Activated naive CD8-positive, alpha-beta T cell treated with anti-CD3 and anti-CD28 coated beads for 36 hours (primary cell): ENCODE results near the gene RAB30. TPM values are rescaled to one million over a fixed set of nuclear protein-coding genes. Genes with fewer than 3 reads are reported as not detected.
A peak's percentile ranks its signal among the peaks of the same experiment; 100 is the strongest.
"Not testable (repeated sequence)": the region's sequence is repeated elsewhere in the genome, so short reads cannot be mapped to it uniquely, and the experiment has no call there.

Source experiments
- DNase-seq: peaks from one replicate; pipeline ENCODE4 v3.0.0; 2021
- H3K27ac Mint-ChIP-seq: one replicate; pipeline ENCODE4 v1.8.0; 2022; ENCODE audit warnings: mild to moderate bottlenecking, moderate library complexity, mixed read lengths
- H3K27me3 Mint-ChIP-seq: one replicate; pipeline ENCODE4 v1.8.0; 2022; ENCODE audit warnings: mild to moderate bottlenecking, mixed read lengths
- H3K36me3 Mint-ChIP-seq: one replicate; pipeline ENCODE4 v1.8.0; 2021; ENCODE audit warnings: mild to moderate bottlenecking, mixed read lengths
- H3K4me1 Mint-ChIP-seq: one replicate; pipeline ENCODE4 v1.8.0; 2021; ENCODE audit warnings: mixed read lengths
- H3K4me3 Mint-ChIP-seq: one replicate; pipeline ENCODE4 v1.8.0; 2022; ENCODE audit warnings: mild to moderate bottlenecking, moderate library complexity, mixed read lengths
- H3K9me3 Mint-ChIP-seq: one replicate; pipeline ENCODE4 v1.8.0; 2022; ENCODE audit warnings: mixed read lengths
- total RNA-seq, 2 experiments: library from RNA; stranded (reverse); gene quantifications; one replicate each; pipeline ENCODE4 v1.2.3, GENCODE V29; 2021

The RAB30 gene
- total RNA-seq, 2 experiments from 2014 or later: 23.1 to 23.4 TPM

DNA sequence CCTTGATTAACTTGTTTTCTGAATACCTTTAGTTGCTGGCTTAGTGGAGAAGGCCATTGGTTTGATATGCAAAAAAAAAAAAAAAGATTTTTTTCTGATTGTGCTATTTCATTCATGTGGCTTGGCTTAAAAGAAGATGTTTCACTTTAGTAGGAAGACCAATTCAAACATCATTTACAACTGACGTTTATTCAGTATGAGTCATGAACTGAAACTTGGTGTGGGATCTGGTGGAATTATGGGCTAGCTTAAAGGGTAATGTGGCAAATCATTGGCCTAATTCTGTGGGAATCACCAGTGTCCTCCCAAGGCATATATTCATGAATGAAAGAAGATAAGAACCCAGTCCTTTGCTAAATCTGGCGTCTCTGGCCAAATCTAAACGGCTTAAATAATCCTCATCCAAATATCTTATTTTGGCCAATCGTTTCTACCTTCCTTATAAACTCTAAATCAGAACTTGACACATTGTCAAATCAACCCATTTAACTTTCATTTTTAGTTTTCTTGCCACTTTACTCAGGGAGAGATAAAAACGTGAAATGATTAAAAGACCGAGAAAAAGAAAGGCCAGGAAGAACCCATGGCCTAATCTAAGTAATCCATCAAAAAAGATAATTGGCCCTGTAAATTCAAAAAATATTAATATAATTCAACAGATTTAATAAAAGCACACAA is 93.1 kb downstream of the RAB30 start:
- peaks cover 2% of the 10 kb centered on the region for H3K9me3 Mint-ChIP-seq
- H3K36me3 Mint-ChIP-seq: peaks cover 53% of the 10 kb centered on the region
- no peaks in the 10 kb centered on the region for H3K27me3 Mint-ChIP-seq
- H3K27ac Mint-ChIP-seq: peak overlapping the region; percentile 80
- peak; percentile 37 for DNase-seq
- peak overlapping the region; percentile 29 for H3K4me3 Mint-ChIP-seq
- peaks cover 57% of the 10 kb centered on the region for H3K4me1 Mint-ChIP-seq

DNA sequence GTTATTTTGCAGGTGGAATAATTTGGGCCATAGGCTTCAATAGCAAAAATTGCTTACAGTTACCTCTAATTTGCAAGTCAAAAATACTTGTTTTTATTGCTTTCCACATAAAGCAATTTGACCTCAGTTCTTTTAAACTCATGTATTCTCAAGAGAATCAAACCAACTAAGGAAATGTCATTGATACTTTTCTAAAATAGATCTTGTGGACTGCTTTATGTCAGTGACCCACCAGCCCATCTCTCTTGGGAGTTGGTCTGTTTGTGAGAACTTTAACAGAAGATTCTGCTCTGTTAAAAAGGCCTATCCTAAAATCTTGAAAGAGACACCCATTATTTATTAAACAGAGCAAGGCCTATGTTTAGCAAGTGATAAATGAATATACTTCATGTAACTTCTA is 94.9 kb downstream of the RAB30 start:
- no peak overlapping the region for H3K27ac Mint-ChIP-seq
- no peak for DNase-seq
- H3K4me3 Mint-ChIP-seq: no peak overlapping the region
- H3K9me3 Mint-ChIP-seq: peaks cover 2% of the 10 kb centered on the region
- H3K27me3 Mint-ChIP-seq: no peaks in the 10 kb centered on the region
- peaks cover 65% of the 10 kb centered on the region for H3K4me1 Mint-ChIP-seq
- H3K36me3 Mint-ChIP-seq: peaks cover 43% of the 10 kb centered on the region

DNA sequence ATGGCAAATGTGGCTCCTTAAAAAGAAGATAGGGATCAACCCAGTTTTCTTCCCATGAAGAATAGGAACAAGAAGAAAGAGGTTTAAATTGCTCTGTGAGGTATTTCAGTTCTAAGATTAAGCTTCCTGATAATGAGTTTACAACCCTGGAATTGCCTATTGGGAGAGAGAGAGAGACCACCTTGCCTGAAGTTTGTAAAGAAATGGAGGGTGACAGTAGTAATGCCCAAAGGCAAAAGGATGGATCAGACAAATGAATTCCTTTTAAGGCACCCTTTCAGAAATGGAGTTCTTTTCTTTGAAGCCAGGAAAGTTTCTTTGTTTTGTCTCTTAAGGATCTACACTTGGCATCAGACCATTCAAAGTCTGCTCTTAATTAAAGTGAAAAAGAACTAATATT is 95.8 kb downstream of the RAB30 start:
- Mint-ChIP-seq H3K4me3 (no peak overlapping the region), H3K9me3 (peaks cover 1% of the 10 kb centered on the region), H3K36me3 (peaks cover 37% of the 10 kb centered on the region), H3K4me1 (peaks cover 69% of the 10 kb centered on the region), H3K27me3 (no peaks in the 10 kb centered on the region), H3K27ac (no peak overlapping the region)
- DNase-seq: no peak

DNA sequence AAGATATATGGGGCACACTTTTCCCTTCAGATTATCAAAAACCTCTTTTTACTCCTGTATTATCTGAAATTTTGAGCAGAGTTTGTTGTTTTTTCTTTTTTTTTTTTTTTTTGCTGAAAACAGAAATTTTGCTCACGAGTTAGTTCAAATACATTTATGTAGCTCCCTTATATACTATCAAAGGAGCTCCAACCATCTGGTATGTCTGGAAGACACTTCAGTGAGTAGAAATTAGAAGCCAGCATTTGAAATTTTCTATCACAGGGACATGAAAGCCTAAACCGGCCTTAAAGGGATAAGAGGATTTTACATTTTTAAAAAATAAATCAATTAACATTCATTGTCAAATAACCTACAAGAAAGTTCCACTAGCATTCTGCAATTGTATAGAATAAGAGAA is 96.8 kb downstream of the RAB30 start:
- Mint-ChIP-seq H3K27me3 (no peaks in the 10 kb centered on the region), H3K9me3 (peaks cover 1% of the 10 kb centered on the region), H3K4me1 (peaks cover 63% of the 10 kb centered on the region), H3K36me3 (peaks cover 30% of the 10 kb centered on the region), H3K4me3 (no peak overlapping the region), H3K27ac (no peak overlapping the region)
- no peak for DNase-seq

DNA sequence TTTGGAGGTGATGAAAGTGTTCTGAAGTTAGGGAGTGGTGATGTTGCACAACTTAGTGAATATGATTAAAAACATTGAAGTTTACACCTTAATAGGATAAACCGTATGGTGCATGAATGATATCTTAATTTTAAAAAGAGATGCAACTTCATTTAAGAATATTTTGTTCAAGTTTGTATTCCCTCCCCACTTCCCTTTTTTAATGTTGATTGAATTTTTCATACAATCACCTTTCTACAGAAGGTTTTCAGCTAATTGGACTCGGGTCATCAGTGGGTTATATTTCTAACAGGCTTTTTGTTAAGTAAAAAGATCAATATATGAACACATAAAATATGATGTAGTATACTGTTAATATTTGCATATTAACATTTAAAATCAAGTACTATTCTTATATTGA is 97.6 kb downstream of the RAB30 start:
- peaks cover 63% of the 10 kb centered on the region for H3K4me1 Mint-ChIP-seq
- H3K4me3 Mint-ChIP-seq: no peak overlapping the region
- H3K36me3 Mint-ChIP-seq: peaks cover 26% of the 10 kb centered on the region
- H3K27ac Mint-ChIP-seq: no peak overlapping the region
- no peaks in the 10 kb centered on the region for H3K27me3 Mint-ChIP-seq
- H3K9me3 Mint-ChIP-seq: peaks cover 1% of the 10 kb centered on the region
- no peak for DNase-seq

DNA sequence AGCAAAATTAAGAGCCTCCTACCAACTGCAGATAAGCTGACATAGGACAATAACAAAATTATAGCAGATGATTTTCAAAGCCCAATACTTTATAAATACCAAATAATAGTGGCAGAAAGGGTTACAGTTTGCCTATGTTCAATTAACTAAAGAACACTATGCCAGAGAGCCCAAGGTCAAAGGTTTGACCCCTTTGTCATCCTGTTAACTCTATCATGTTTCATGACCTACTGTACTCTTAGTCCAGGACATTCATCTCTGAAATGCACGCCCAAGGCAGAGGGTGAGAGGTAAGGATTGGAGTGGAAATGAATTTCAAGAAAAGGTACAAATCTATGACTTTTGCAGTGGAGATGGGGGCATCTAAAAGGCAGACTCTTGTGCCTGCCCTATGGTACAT is 99.6 kb downstream of the RAB30 start:
- Mint-ChIP-seq H3K9me3 (peaks cover 6% of the 10 kb centered on the region), H3K4me1 (peaks cover 51% of the 10 kb centered on the region), H3K27me3 (no peaks in the 10 kb centered on the region), H3K36me3 (peaks cover 18% of the 10 kb centered on the region), H3K27ac (no peak overlapping the region), H3K4me3 (peak overlapping the region; percentile 57)
- DNase-seq: no peak

DNA sequence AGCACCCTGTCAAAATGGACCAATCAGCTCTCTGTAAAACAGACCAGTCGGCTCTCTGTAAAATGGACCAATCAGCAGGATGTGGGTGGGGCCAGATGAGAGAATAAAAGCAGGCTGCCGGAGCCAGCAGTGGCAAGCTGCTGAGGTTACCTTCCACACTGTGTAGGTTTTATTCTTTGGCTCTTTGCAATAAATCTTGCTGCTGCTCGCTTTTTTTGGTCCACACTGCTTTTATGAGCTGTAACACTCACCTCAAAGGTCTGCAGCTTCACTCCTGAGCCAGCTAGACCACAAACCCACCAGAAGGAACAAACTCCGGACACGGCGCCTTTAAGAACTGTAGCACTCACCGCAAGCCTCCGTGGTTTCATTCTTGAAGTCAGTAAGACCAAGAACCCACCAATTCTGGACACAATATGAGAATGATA is 100.2 kb downstream of the RAB30 start:
- H3K27me3 Mint-ChIP-seq, H3K9me3 Mint-ChIP-seq: not testable (repeated sequence)
- peaks cover 15% of the 10 kb centered on the region for H3K36me3 Mint-ChIP-seq
- peak; percentile 43 for DNase-seq
- H3K4me1 Mint-ChIP-seq: peaks cover 52% of the 10 kb centered on the region
- H3K27ac Mint-ChIP-seq: peak overlapping the region; percentile 52
- H3K4me3 Mint-ChIP-seq: peak overlapping the region; percentile 57

DNA sequence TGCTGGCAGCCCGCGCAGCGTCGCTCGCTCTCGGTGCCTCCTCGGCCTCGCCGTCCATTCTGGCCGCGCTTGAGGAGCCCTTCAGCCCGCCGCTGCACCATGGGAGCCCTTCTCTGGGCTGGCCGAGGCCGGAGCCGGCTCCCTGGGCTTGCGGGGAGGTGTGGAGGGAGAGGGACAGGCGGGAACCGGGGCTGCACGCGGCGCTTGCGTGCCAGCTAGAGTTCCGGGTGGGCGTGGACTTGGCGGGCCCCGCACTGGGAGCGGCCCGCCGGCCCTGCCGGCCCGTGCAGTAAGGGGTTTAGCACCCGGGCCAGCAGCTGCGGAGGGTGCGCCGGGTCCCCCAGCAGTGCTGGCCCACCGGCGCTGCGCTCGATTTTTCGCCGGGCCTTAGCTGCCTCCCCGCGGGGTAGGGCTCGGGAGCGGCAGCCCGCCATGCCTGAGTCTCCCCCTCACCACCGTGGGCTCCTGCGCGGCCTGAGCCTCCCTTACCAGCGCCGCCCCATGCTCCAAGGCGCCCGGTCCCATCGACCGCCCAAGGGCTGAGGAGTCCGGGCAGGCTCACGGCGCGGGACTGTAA is 101.1 kb downstream of the RAB30 start:
- H3K27ac Mint-ChIP-seq, DNase-seq, H3K27me3 Mint-ChIP-seq, H3K4me3 Mint-ChIP-seq, H3K9me3 Mint-ChIP-seq: not testable (repeated sequence)
- peaks cover 46% of the 10 kb centered on the region for H3K4me1 Mint-ChIP-seq
- H3K36me3 Mint-ChIP-seq: peaks cover 13% of the 10 kb centered on the region

DNA sequence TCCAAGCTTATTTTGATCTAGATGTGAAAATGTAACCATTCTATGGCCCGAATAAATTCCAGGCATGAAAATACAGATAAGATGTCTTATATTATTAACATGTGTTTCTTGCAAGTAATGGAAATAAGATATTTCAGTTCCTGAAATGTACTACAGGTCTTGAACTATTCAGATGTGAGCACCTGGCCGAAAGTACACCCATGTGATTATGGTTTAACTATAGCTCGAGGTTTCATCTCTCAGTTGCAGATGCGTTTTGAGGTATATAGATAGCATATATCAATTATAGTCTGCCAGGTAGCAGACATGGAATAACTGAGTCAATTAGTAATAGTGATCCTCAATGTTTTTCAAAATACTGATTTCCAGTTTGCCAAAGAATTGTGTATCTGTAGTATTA is 101.9 kb downstream of the RAB30 start:
- DNase-seq: no peak
- Mint-ChIP-seq H3K27ac (peak overlapping the region; percentile 76), H3K9me3 (peaks cover 6% of the 10 kb centered on the region), H3K4me1 (peaks cover 50% of the 10 kb centered on the region), H3K4me3 (peak overlapping the region; percentile 25), H3K27me3 (no peaks in the 10 kb centered on the region), H3K36me3 (peaks cover 17% of the 10 kb centered on the region)

DNA sequence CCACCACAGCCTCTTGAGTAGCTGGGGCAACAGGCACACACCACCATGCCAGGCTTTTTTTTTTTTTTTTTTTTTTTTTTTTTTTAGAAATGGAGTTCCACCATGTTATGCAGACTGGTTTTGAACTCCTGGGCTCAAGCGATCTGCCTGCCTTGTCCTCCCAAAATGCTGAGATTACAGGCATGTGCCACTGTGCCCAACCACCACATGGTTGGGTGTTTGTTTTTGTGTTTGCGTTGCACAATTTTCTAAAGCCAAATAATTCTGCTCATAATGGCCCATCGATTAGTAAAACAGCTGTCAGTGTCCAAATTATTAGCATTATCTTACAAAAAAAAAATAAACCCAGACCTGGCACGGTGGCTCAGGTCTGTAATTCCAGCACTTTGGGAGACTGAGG is 104.3 kb downstream of the RAB30 start:
- Mint-ChIP-seq H3K4me1 (peaks cover 59% of the 10 kb centered on the region), H3K9me3 (peaks cover 7% of the 10 kb centered on the region), H3K27ac (no peak overlapping the region), H3K4me3 (no peak overlapping the region), H3K36me3 (peaks cover 20% of the 10 kb centered on the region), H3K27me3 (no peaks in the 10 kb centered on the region)
- DNase-seq: no peak

DNA sequence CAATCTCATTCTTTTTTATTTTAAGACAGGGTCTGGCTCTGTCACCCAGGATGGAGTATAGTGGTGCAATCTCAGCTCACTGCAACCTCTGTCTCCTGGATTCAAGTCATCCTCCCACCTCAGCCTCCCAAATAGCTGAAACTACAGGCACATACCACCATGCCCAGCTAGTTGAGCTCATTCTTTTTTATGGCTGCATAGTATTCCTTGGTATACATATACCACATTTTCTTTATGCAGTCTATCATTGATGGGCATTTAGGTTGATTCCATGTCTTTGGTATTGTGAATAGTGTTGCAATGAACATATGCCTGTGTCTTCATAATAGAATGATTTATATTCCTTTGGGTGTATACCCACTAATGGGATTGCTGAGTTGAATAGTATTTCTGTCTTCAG is 109.7 kb downstream of the RAB30 start:
- not testable (repeated sequence) for H3K27me3 Mint-ChIP-seq, H3K9me3 Mint-ChIP-seq, H3K4me3 Mint-ChIP-seq

DNA sequence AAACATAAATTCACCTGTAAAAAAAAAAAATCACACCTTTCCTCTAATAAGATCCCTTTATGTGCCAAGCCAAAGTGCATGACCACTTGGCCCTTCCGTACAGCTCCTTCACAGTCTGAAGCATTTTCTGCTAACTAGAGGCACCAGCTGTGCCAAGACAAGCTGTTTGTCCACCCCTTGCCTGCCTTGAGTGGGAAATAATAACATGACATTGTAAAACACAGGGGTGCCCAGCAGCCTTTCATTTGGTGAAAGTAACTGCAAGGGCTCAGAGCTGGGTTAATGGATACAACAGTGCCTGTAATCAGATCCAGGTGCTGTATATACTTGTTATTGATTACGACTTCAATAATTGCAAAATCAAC is 110.9 kb downstream of the RAB30 start:
- Mint-ChIP-seq H3K36me3 (peaks cover 34% of the 10 kb centered on the region), H3K27me3 (no peaks in the 10 kb centered on the region), H3K4me1 (peaks cover 77% of the 10 kb centered on the region), H3K27ac (peak overlapping the region; percentile 87), H3K4me3 (peak overlapping the region; percentile 45), H3K9me3 (peaks cover 8% of the 10 kb centered on the region)
- no peak for DNase-seq

More for the DNA sequence above, 109.7 kb downstream of the RAB30 start:
- H3K4me1 Mint-ChIP-seq: peaks cover 70% of the 10 kb centered on the region
- H3K36me3 Mint-ChIP-seq: peaks cover 24% of the 10 kb centered on the region
- H3K27ac Mint-ChIP-seq, DNase-seq: not testable (repeated sequence)

DNA sequence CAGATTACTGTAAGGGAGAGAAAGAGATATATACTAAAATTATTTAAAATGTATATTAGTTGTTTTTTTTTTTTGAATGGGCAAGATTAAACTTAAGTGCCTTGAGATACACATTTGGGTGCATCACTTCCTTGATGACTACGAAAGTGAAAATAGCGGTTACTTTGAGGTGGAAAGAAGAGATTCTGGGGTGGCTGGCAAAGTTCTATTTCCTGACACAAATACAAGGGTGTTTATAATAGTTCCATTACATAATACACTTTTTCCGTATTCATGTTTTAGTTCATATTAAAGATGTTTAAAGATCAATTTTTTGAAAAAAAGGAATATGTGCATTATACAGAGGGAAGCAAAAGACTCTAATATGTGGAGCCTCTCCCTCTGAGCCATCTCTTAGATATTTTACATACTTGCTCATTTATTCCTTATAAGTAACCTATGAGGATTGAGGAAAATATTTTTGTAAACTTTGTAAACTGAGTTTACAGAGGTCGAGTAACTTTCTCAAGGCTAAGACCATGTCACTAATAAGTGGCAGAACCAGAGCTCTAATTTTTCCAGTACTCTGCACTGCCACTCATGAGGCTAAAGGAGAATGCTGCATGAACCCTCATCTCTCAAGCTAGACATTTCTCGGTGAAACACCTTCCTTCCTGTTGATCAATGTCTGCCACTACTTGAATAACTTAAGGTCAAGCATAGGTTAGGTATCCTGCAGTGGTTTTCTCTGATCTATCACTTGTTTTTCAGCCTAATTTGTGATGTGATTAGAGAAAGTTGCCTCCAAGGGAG is 111.5 kb downstream of the RAB30 start:
- Mint-ChIP-seq H3K4me1 (peaks cover 77% of the 10 kb centered on the region), H3K36me3 (peaks cover 37% of the 10 kb centered on the region), H3K27me3 (no peaks in the 10 kb centered on the region), H3K27ac (peak overlapping the region; percentile 87), H3K4me3 (peak overlapping the region; percentile 45), H3K9me3 (peaks cover 11% of the 10 kb centered on the region)
- DNase-seq: no peak

DNA sequence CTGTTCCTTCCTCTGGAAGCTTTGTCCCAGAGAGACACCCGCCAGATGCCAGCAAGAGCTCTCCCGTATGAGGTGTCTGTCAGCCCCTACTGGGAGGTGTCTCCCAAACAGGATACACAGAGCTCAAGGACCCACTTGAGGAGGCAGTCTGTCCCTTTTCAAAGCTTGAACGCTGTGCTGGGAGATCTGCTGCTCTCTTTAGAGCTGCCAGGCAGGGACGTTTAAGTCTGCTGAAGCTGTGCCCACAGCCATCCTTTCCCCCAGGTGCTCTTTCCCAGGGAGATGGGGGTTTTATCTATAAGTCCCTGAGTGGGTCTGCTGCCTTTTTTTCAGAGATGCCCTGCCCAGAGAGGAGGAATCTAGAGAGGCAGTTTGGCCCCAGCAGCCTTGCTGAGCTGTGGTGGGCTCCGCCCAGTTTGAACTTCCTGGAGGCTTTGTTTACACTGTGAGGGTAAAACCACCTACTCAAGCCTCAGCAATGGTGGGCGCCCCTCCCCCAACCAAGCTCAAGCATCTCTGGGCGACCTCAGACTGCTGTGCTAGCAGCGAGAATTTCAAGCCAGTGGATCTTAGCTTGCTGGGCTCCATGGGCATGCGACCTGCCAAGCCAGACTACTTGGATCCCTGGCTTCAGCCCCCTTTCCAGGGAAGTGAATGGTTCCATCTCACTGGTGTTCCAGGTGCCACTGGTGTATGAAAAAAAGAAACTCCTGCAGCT is 115.8 kb downstream of the RAB30 start:
- not testable (repeated sequence) for H3K27me3 Mint-ChIP-seq
- Mint-ChIP-seq H3K4me3 (peak overlapping the region; percentile 8), H3K36me3 (peaks cover 56% of the 10 kb centered on the region), H3K27ac (peak overlapping the region; percentile 61), H3K4me1 (peaks cover 46% of the 10 kb centered on the region), H3K9me3 (peaks cover 43% of the 10 kb centered on the region)
- DNase-seq: peak; percentile 57

DNA sequence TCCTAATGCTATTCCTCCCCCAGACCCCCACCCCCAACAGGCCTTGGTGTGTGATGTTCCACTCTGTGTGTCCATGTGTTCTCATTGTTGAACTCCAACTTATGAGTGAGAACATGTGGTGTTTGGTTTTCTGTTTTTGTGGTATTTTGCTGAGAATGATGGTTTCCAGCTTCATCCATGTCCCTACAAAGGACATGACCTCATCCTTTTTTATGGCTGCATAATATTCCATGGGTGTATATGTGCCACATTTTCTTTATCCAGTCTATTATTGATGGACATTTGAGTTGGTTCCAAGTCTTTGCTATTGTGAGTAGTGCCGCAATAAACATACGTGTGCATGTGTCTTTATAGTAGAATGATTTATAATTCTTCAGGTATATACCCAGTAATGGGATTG is 121.2 kb downstream of the RAB30 start:
- DNase-seq, H3K4me3 Mint-ChIP-seq, H3K4me1 Mint-ChIP-seq, H3K27ac Mint-ChIP-seq, H3K27me3 Mint-ChIP-seq: not testable (repeated sequence)
- H3K36me3 Mint-ChIP-seq: peaks cover 36% of the 10 kb centered on the region
- peaks cover 50% of the 10 kb centered on the region for H3K9me3 Mint-ChIP-seq
